T-helper 22 cell (primary cell): ENCODE data around the gene OTULINL.
"Not testable (repeated sequence)": the region's sequence is repeated elsewhere in the genome, so short reads cannot be mapped to it uniquely, and the experiment has no call there.

Experiments used
- DNase-seq: peaks from one replicate; pipeline ENCODE4 v3.0.0-alpha.2; 2020; ENCODE audit warnings: low read depth

Gene OTULINL

GRCh38 chr5:14581106-14581890 lies at the start of gene OTULINL:
Gene OTULINL (plus strand): TSS chr5:14581792. CDS start chr5:14581895, 103 bp downstream.
- peak; percentile 73 for DNase-seq

GRCh38 chr5:14532180-14532579 lies 49.4 kb upstream of the OTULINL start:
- no peak for DNase-seq

- DNase-seq, result no peak
These were observed 46.8 kb upstream of the OTULINL start for GRCh38 chr5:14534773-14535172.

DNA sequence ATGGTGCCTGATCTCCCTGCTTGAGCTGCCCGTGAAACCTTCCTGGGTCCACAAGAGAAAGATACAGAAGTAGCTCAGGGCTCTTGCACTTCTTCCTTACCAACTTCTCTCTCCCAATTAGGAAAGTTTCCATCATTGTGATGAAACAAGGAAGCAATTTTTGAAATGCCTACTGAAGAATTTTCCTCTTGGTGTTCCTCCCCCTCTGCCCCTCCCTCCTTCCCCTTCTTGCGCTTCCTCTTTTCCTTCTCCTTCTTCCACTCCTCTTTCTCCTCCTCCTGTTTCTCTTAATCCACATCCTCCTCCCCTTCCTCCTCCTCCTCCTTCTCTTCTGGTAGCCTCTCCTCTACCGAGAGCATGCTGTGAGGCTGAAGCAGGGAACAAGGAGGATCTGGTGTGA lies 36.3 kb upstream of the OTULINL start:
- no peak for DNase-seq

DNA sequence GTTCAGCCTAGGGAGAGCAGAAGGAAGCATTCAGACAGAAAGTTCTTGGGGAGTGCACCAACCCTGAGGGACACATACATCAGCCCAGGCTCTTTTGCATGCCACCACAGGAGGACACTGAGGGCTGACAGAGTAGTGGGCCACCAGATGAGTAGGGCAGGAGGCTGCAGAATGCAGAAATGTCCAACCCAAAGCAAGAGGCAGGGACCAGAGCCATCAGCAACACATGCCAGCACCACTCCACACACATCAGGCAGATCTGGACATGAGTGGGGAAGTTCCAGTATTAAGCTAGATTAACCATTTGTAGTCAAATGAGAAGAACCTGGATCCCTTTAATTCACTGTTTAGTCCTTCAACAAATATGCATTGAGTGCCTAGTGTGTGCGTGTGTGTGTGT lies 35.7 kb upstream of the OTULINL start:
- DNase-seq, result no peak

DNA sequence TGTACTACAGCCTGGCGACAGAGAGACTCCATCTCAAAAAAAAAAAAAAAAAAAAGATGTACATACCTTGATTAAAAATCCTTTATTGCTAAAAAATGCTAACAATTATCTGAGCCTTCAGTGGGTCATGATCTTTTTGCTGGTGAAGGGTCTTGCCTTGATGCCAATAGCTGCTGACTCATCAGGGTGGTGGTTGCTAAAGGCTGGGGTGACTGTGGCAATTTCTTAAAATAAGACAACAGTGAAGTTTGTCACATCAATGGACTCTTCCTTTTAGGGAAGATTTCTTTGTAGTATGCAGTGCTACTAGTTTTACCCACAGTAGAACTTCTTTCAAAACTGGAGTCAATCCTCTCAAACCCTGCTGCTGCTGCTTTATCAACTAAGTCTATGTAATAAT lies 33.9 kb upstream of the OTULINL start:
- DNase-seq, result no peak

DNA sequence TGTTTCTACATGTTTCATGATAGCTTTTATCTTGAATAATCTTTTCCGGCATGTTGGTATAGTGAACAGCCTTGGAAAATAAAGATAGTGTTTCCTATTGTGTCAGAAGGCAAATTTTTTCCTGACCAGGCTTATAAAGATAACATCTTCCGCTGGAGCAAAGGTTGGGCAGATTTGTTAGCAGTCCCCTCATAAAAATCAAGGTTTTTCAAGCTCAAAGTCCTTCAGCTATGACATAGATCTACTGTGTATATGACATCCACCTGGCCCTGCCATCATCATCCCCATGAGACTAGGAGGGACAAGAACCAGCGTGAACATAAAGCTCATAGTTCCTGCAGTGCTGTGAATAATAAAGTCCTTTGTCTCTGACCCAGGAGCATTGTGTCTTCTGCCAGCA lies 30.4 kb upstream of the OTULINL start:
- DNase-seq, result no peak

DNA sequence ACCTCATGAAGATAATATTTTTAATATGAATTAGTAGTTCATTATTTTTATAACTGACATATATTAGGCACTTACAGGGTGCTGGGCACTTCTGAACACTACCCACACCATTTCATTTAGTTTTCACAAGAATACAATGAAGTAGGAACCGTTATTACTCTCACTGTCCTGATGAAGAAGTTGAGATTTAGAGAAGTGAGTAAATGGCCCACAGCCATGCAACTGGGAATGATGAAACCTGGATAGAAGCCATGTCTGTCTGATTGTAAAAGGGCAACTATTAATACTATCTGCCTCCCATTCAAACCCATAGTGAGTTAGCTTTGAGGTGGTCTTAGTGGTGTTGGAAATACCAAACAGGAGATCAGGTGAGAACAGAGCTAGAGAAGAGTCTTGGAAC lies 29.6 kb upstream of the OTULINL start:
- no peak for DNase-seq

- not testable (repeated sequence) for DNase-seq
These were observed 27.3 kb upstream of the OTULINL start for GRCh38 chr5:14554288-14554687.

DNA sequence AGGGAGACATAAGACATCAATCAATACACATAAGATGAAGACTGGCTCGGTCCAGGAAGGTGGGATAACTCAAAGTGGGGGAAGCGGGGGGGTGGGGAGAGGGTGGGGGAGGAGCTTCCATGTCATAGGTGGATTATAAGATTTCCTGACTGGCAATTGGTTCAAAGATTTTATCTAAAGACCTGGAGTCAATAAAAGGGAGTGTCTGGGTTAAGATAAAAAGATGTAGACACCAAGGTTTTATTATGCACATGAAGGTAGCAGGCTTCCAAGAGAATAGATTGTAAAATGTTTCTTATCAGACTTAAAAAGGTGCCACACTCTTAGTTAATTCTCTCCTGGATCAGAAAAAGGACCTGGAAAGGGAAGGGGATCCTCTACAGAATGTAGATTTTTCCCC lies 25.6 kb upstream of the OTULINL start:
- no peak for DNase-seq

- no peak for DNase-seq
These were observed 24.3 kb upstream of the OTULINL start for GRCh38 chr5:14557203-14557770.

- DNase-seq, result no peak
These were observed 23.7 kb upstream of the OTULINL start for GRCh38 chr5:14557791-14558415.

DNA sequence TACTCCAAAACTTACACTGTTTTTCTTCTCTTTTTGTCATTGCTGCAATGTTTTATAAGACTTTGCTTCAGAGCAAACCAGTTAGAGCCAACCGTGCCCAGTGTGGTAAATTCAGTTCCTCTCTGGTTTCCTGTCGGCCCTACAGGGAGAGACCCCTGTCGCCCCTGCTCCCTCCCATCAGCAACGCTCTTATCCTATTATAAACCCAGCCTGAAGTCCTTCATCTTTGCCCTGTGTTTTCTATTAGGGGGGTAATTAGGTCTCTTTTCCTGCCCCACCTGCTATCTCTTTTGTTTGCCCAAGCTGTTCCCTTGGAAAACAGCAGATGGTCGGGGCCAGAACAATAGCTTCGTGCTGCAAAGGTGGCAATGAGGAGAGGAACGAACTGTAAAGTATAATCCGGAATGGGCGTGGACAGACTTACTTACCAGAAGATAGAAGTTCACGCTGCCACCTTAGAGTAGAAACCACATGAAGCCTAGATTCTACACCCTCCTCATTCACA lies 21.4 kb upstream of the OTULINL start:
- no peak for DNase-seq

GRCh38 chr5:14561741-14562140 lies 19.9 kb upstream of the OTULINL start:
- no peak for DNase-seq

DNA sequence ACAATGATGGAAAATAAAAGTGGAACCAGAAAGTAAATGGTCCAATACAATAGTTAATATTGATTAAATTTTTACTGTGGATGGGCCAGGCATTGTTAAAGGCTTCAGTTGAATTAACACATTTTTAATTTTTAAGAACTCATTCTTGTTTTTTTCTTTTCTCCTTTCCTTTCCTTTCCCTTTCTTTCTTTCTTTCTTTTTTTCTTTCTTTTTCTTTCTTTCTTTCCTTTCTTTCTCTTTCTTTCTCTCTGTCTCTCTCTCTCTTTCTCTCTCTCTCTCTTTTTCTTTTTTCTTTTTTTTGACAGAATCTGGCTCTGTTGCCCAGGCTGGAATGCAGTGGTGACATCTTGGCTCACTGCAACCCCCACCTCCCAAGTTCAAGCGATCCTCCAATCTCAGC lies 13.3 kb upstream of the OTULINL start:
- DNase-seq, result no peak

GRCh38 chr5:14569948-14570691 lies 11.5 kb upstream of the OTULINL start:
- DNase-seq, result no peak

- no peak for DNase-seq
These were observed 9.7 kb upstream of the OTULINL start for GRCh38 chr5:14571901-14572300.

DNA sequence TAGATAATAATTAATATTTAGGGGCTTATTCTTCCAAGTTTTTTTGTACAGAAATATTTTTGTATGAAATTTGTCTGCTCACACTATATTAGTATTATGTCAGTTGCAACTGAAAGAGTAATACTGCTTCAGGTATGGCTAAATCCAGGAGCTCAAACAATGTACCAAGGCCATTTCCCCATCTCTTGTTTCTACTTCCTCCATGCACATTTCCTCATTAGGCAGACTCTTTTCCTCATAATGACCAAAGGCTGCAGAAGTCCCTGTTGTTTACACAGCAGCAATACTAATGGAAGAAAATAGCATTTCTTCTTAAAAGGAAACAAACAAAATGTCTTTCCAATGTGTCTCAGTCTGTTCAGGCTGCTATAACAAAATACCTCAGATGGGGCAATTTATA lies 9.2 kb upstream of the OTULINL start:
- DNase-seq, result no peak

DNA sequence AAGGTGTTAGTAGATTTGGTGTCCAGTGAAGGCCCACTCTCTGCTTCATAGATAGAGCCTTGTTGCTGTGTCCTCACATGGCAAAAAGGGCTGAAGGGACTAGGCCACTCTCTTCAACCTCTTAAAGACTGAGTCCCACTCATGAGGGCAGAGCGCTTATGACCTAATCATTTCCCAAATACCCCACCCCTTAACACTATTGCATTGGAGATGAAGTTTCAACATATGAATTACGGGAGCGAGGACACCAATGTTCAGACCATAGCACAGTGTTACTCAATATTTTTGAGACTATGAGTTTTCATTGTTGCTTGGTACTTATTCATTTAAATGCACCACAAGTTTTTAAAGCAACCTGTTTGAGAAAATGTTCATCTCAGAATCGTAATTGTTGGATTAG lies 8.8 kb upstream of the OTULINL start:
- DNase-seq, result no peak

DNA sequence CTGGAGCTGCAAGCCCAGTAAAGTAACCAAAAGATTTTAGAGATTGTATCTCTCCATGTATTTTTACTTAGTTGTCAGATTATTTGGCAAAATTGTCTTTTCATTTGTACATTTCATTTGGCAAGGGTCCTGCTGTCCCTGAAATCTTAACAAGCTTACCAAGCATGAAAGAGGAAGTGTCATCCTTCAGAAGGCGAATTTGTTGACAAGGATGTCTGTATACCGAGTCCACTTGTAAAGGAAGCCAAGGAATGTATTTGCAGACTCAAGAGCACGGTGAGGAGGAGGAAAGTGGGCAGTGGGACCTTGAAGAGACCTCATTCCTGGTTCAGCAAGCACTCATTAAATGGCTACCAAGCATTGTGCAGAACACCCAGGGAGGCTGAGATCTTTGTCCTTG lies 7.5 kb upstream of the OTULINL start:
- DNase-seq, result no peak

DNA sequence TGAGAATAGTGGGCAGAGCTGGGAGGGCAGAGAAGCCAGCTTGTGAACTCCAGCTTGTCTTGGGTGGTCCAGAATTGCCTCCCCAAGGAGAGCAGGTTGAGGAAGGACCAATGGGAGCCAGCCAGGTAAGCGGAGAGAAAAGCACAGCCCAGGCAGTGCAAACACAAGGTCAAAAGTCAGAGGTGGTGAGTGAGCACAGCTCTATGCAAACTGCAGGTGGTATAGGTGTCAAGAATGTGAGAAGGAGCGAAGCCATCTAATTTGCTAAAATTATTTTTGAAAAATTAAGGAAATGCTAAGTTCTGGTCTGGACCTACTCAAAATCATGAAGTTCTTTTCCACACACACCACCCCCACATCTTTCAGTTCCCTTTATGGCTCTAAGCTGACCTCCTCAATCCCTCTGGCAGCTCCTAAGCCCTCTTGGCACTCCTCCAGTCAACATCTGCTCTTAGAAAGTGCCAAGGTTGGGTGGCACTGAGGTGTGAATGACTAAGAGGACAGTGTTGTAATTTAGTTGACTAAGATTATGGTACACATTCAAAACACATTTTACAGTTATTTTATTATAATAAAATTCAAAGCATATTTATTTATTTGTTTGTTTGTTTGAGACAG lies 6.6 kb upstream of the OTULINL start:
- no peak for DNase-seq

DNA sequence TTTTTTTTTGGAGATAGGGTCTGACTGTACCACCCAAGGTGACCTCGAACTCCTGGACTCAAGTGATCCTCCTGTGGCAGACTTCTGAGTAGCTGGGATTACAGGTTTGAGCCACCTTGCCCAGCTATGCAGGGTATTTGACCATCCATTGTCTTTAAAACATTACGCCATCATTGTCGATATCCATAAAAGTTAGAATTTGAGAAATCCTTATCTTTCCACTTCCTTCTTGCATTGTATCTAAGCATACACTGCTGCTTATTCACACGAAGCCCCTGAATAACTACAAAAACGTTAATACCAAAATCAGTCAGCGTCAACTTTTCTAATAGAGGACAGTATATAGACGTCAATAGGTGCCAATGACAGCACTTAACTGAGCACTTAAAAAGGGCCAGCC lies 5.4 kb upstream of the OTULINL start:
- DNase-seq, result no peak
